Muscle of leg (tissue), 11 donors: Measurements from ENCODE around the gene KIF15. TPM values are rescaled to one million over a fixed set of nuclear protein-coding genes. Genes with fewer than 3 reads are reported as not detected.
"Not testable (repeated sequence)": the region's sequence is repeated elsewhere in the genome, so short reads cannot be mapped to it uniquely, and the experiment has no call there.

Experiments used
- DNase-seq: peaks from one replicate; pipeline ENCODE4 v3.0.0; 2013
- H3K27ac ChIP-seq: one replicate; pipeline ENCODE4 v1.5.1; 2013; ENCODE audit warnings: mild to moderate bottlenecking, low read length, control low read depth
- H3K27me3 ChIP-seq: one replicate; pipeline ENCODE4 v1.6.1; 2013; ENCODE audit warnings: low read length; ENCODE audit not compliant: control insufficient read depth, insufficient read depth
- H3K36me3 ChIP-seq: one replicate; pipeline ENCODE4 v1.6.1; 2013; ENCODE audit warnings: low read length; ENCODE audit not compliant: control insufficient read depth, insufficient read depth
- H3K4me1 ChIP-seq: one replicate; pipeline ENCODE4 v1.6.1; 2013; ENCODE audit warnings: low read length; ENCODE audit not compliant: control insufficient read depth, insufficient read depth
- H3K4me3 ChIP-seq: one replicate; pipeline ENCODE4 v1.5.1; 2013; ENCODE audit warnings: low read length, control low read depth
- H3K9me3 ChIP-seq: replicated peaks from 2 replicates; pipeline ENCODE4 v1.6.1; 2013; ENCODE audit warnings: low read depth, low read length; ENCODE audit not compliant: control insufficient read depth
- whole genome bisulfite sequencing: methylation state at CpG from one replicate; pipeline ENCODE4 v1.1.5; 2013; ENCODE audit warnings: missing lambda C conversion rate; ENCODE audit not compliant: insufficient coverage; 5-methylcytosine and 5-hydroxymethylcytosine counted together
- polyA plus RNA-seq, 8 donors: library from polyadenylated mRNA; unstranded; fragments of 120-200 nt; gene quantifications; one replicate each; pipeline versions ENCODE4 v1.2.1 to v1.2.3, GENCODE V29; 2013; ENCODE audit warnings: inconsistent platforms in 1 of 8, low replicate concordance in 1 of 8; ENCODE audit not compliant: insufficient read length in 8 of 8, insufficient read depth in 1 of 8
- total RNA-seq: library from RNA; stranded (reverse); fragments of 120-200 nt; gene quantifications from one replicate; pipeline ENCODE4 v1.2.4, GENCODE V29; 2013

Gene KIF15
- total and polyA plus RNA-seq, 9 donors, result 9.6 to 20.3 (median 12.7) TPM

DNA sequence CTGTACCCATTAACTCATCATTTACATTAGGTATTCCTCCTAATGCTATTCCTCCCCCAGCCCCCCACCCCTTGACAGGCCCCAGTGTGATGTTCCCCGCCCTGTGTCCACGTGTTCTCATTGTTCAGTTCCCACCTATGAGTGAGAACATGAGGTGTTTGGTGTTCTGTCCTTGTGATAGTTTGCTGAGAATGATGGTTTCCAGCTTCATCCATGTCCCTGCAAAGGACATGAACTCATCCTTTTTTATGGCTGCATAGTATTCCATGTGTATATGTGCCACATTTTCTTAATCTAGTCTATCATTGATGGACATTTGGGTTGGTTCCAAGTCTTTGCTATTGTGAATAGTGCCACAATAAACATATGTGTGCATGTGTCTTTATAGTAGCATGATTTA is 54.7 kb downstream of the KIF15 start:
- H3K4me3 ChIP-seq, H3K4me1 ChIP-seq, DNase-seq, H3K27me3 ChIP-seq, H3K27ac ChIP-seq, H3K9me3 ChIP-seq: not testable (repeated sequence)
- H3K36me3 ChIP-seq, result peaks cover 14% of the 10 kb centered on the region
- WGBS, result no CpG with 5 or more reads among the region's 2 CpGs

DNA sequence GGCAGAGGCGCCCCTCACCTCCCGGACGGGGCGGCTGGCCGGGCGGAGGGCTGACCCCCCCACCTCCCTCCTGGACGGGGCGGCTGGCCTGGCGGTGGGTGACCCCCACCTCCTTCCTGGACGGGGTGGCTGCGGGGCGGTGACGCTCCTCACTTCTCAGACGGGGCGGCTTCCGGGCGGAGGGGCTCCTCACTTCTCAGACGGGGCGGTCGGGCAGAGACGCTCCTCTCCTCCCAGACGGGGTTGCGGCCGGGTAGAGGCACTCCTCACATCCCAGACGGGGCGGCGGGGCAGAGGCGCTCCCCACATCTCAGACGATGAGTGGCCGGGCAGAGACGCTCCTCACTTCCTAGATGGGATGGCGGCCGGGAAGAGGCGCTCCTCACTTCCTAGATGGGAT is 59.6 kb downstream of the KIF15 start:
- H3K4me3 ChIP-seq, H3K9me3 ChIP-seq, DNase-seq, H3K27ac ChIP-seq, H3K4me1 ChIP-seq, H3K36me3 ChIP-seq, H3K27me3 ChIP-seq: not testable (repeated sequence)
- over 99% methylated on average over 22 of the region's 34 CpGs for WGBS

DNA sequence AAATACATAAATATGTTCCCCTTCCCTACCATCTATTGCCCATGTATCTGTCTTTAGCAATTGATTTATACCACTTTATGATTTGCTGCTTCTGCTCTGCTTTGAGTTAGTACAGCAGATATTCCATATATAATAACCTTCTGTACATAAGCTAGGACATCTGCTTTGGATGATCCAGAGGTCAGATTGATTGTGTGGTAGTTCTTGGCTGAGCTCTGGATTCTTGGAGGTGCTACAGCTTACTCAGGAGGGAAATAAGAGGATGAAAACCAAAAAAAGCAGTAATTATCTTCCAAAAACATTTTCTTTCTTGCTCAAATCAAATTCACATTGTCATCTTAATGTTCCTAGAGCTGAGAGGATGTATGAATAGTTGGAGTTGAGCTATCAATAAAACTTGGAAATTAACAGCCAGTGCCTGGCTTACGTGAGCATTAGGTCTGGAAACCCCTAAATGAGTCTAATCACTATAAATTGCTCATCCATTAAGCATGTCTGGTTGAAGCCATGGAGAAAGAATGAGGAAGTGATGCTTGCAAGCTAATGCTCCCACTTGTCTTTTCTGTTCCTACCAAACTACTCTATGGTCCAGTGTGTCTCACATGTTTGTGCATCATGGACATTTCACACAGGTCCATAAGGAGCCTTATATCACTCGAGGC is 63.8 kb downstream of the KIF15 start:
- no CpG with 5 or more reads among the region's 2 CpGs for WGBS
- no peak for DNase-seq
- no peaks in the 10 kb centered on the region for H3K9me3 ChIP-seq

DNA sequence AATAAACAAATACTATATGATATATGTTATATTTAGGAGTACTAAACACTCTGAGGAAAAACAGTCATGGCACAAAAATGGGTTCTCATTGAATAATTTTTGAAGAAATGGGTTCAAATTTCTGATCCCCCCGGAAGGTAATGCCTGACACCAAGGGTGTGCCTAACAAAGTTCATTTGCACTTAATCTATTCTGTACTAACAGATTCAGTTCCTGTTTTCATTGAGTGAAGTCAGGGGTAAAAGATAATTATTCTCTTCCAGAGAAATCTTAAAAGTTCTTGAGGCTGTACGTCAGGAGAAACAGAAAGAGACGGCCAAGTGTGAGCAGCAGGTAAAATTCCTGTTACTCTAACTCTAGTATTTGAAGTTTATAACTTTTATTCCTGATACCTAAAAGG is 65.6 kb downstream of the KIF15 start:
- Histone ChIP-seq H3K36me3 (peaks cover 21% of the 10 kb centered on the region), H3K27ac (no peak overlapping the region), H3K4me3 (no peak overlapping the region), H3K27me3 (no peaks in the 10 kb centered on the region), H3K4me1 (no peaks in the 10 kb centered on the region), H3K9me3 (no peaks in the 10 kb centered on the region)
- no CpG with 5 or more reads among the region's 3 CpGs for WGBS
- DNase-seq, result no peak

More for the DNA sequence above, 63.8 kb downstream of the KIF15 start:
- peaks cover 14% of the 10 kb centered on the region for H3K36me3 ChIP-seq
- H3K27ac ChIP-seq, result no peak overlapping the region
- no peaks in the 10 kb centered on the region for H3K4me1 ChIP-seq
- H3K27me3 ChIP-seq, result no peaks in the 10 kb centered on the region
- no peak overlapping the region for H3K4me3 ChIP-seq

DNA sequence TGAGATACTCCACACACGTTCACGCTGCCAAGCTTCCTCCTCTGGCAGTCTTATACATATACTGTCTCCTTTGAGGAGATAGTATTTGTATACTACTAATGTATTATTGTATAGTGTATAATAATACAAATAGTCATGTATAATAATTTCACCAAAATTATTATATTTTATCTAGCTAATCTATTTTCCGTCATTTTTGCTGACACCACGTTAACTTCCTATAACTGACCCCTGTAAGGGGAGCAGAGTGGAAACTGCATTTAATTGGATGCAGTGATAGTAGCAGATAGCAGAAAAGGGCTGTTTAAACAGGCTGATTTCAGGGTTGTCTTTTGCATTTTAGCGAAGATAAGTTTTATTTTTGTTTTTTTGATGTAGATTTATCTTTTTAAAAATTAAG is 69.6 kb downstream of the KIF15 start:
- H3K4me1 ChIP-seq, result no peaks in the 10 kb centered on the region
- H3K27me3 ChIP-seq, result no peaks in the 10 kb centered on the region
- no peak overlapping the region for H3K27ac ChIP-seq
- peaks cover 18% of the 10 kb centered on the region for H3K36me3 ChIP-seq
- H3K9me3 ChIP-seq, result no peaks in the 10 kb centered on the region
- no peak for DNase-seq
- no peak overlapping the region for H3K4me3 ChIP-seq
- no CpG with 5 or more reads among the region's 5 CpGs for WGBS

DNA sequence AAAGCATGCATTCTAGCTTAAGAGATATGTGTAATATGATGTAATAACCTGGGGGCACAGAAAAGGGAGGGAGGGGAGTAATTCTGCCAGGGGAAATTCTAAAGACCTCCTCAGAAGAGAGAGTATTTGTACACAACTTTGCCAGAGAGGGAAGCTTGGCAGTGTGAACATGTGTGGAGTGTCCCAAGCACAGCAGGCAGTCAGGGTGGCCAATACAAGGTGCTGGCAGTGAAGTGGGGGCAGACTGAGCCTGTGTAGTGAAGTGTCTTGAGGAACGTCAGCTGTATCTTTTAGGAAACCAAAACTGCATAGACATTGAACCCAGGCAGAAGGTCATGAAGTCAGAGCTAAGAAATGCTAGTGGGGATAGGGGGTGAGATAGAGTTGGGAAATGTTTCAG is 70.4 kb downstream of the KIF15 start:
- 91% methylated on average over 1 of the region's 1 CpG for WGBS
- DNase-seq, result no peak
- Histone ChIP-seq H3K27me3 (no peaks in the 10 kb centered on the region), H3K27ac (no peak overlapping the region), H3K4me1 (no peaks in the 10 kb centered on the region), H3K36me3 (peaks cover 15% of the 10 kb centered on the region), H3K9me3 (peaks cover 2% of the 10 kb centered on the region), H3K4me3 (no peak overlapping the region)

DNA sequence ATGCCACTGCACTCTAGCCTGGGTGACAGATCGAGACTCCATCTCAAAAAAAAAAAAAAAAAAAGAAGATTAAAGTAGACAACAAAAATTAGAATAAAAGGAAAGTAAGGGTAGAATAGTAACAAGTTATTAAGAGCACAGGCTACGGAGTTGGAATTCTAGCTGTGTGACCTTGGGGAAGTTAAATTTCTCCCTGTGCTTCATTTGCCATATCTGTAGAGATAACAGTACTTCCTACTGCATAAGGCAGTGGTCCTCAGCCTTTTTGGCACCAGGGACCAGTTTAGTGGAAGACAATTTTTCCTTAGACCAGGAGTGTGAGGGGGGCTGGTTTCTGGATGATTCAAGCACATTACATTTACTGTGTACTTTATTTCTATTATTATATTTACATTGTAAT is 71.4 kb downstream of the KIF15 start:
- no peaks in the 10 kb centered on the region for H3K27me3 ChIP-seq
- peaks cover 2% of the 10 kb centered on the region for H3K9me3 ChIP-seq
- DNase-seq, result no peak
- no CpG with 5 or more reads among the region's 2 CpGs for WGBS
- peaks cover 18% of the 10 kb centered on the region for H3K36me3 ChIP-seq
- H3K4me1 ChIP-seq, result no peaks in the 10 kb centered on the region
- no peak overlapping the region for H3K27ac ChIP-seq
- H3K4me3 ChIP-seq, result no peak overlapping the region

DNA sequence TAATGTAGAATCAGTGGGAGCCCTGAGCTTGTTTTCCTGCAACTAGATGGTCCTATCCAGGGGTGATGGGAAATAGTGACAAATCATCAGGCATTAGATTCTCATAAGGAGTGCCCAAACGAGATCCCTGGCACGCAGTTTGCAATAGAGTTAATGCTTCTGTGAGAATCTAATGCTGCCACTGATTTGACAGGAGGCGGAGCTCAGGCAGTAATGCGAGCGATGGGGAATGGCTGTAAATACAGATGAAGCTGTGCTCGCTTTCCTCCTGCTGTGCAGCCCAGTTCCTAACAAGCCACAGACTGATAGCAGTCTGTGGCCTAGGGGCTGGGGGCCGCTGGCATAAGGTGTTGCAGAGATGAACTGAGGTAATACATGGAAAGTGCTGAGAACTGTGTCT is 71.8 kb downstream of the KIF15 start:
- peaks cover 2% of the 10 kb centered on the region for H3K9me3 ChIP-seq
- peaks cover 21% of the 10 kb centered on the region for H3K36me3 ChIP-seq
- no peaks in the 10 kb centered on the region for H3K4me1 ChIP-seq
- no peak overlapping the region for H3K4me3 ChIP-seq
- H3K27ac ChIP-seq, result no peak overlapping the region
- 90% methylated on average over 6 of the region's 7 CpGs for WGBS
- DNase-seq, result no peak
- no peaks in the 10 kb centered on the region for H3K27me3 ChIP-seq

DNA sequence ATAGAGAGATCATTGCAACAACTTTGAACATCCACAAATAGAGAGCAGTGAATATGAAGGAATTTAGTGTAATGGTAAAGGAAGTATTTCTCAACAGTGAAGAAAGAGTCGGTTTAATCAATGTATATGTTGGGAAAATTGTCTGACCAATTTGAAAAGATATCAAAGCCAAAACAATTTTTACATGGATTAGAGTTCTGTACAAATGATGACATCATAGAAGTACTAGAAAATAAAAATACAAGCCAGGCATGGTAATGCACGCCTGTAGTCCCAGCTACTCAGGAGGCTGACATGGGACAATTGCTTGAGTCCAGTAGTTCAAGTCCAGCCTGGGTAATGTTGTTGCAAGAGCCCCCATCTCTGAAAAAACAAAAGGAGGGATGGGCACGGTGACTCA is 74.1 kb downstream of the KIF15 start:
- peaks cover 2% of the 10 kb centered on the region for H3K9me3 ChIP-seq
- no peak for DNase-seq
- WGBS, result no CpG with 5 or more reads among the region's 3 CpGs
- H3K36me3 ChIP-seq, result peaks cover 17% of the 10 kb centered on the region
- H3K27me3 ChIP-seq, result no peaks in the 10 kb centered on the region
- H3K4me1 ChIP-seq, result no peaks in the 10 kb centered on the region
- H3K4me3 ChIP-seq, result no peak overlapping the region
- H3K27ac ChIP-seq, result no peak overlapping the region

DNA sequence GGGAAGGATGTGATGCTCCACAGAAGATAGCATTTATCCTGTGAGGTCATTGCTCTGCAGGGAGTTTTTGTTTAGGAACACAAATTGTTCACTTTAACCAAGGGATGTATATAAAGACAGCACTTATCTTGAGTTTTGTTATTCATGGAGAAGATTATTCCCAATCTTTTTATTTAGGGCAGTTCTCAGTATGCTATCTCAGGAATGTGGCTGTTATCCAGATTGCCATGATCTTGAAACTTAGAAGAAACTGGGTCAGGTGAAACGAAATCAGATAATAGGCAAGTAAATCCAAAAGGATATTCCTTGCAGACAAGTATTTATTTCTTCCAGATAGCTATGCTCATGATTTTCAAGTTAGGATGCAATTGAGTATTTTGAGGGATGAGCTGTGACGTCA is 80.8 kb downstream of the KIF15 start:
- DNase-seq, result no peak
- Histone ChIP-seq H3K4me3 (no peak overlapping the region), H3K27me3 (no peaks in the 10 kb centered on the region), H3K9me3 (no peaks in the 10 kb centered on the region), H3K4me1 (no peaks in the 10 kb centered on the region), H3K27ac (no peak overlapping the region), H3K36me3 (peaks cover 32% of the 10 kb centered on the region)
- no CpG with 5 or more reads among the region's 2 CpGs for WGBS
